DMS114 treated with DMSO at 0.1 percent for 48 hours (cell line): Measurements from ENCODE around the gene CDH10.

Source experiments
- DNase-seq: peaks from one replicate; lab custom pipeline; 2025; ENCODE audit not compliant: unreplicated experiment; lab: John Stamatoyannopoulos, UW

CDH10 gene

GRCh38 chr5:24487368-24488229 lies 157.2 kb downstream of the CDH10 start:
- no peak for DNase-seq

DNA sequence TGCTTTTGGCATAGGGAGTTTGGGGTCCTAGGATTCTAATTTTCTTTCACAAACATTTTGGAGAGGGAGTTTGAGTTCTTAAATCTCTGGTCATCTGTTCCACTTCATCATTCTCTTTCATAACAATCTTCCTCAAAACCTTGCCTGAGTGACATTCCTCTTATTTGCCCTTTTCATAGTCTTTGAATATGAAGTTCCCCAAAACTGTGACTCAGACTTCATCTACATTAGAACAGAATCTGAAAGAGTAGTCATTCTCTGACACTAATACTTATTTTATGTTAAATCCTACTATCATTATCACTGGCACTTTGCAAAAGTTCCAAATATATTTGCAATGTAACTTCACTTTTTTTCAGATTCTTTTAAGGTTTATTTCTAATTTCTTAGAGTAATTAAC lies 163.8 kb downstream of the CDH10 start:
- DNase-seq = no peak

- DNase-seq = no peak
These were observed 166.8 kb downstream of the CDH10 start for GRCh38 chr5:24477958-24478357.

- no peak for DNase-seq
These were observed 169.7 kb downstream of the CDH10 start for GRCh38 chr5:24475101-24475500.

- DNase-seq = no peak
These were observed 170.1 kb downstream of the CDH10 start for GRCh38 chr5:24474685-24475084.

DNA sequence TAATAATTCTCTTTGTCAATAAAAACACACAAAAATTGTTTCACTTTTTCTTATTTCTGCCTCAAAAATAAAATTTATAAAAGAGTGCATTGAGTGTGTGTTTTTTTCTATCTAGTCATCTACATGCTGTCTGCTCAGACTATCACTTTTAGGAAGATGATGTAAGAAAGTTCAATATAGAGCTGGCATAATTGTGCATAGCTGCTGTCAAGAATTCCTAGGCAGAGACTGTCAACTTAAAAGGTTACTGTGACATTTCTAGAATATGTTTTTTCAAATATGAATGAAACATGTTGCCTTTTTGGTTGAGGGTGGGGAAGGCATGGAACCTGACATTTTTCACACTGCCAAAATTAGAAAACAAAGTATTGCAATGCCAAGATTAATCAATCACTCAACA lies 172.3 kb downstream of the CDH10 start:
- no peak for DNase-seq

GRCh38 chr5:24444414-24444813 lies 200.4 kb downstream of the CDH10 start:
- no peak for DNase-seq

DNA sequence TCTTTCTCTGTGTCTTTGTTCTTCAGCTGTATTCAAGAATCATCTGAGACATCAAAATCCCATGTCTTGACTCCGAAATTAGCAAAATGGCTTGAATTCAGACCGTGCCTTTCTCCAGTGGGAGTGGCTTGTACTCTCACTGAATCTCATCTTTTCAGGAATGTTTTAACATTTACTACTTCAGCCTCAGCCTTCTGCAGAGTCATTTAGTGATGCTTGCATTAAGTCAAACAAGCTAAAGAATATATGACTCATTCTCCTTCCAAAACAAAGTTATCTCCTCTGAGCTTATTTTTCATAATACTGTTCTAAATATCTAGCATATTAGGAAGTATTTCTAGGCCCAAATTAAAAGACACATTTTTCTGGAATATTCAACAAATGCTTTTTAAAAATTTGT lies 205.3 kb downstream of the CDH10 start:
- DNase-seq = no peak
